ENCODE results near the gene TTI1.

GRCh38 chr20:37991908-37992307 is 41.3 kb downstream of the TTI1 start:
- TF ChIP-seq POLR2A (IDR thresholded peaks at IDR 0.05; ENCODE audit: insufficient read depth in 1 of 2, low read depth in 2 of 2, low read length in 2 of 2) = no peak
- no peak for TF ChIP-seq CTCF (CRISPR knock-in tag; IDR thresholded peaks at IDR 0.05)
- no peak for TF ChIP-seq ATF5 (CRISPR knock-in tag; IDR thresholded peaks at IDR 0.05; ENCODE audit: low read depth)
- TF ChIP-seq HDAC6 (IDR thresholded peaks at IDR 0.05; ENCODE audit: low read depth, low read length) = no peak

Data from HepG2 (cell line).